NCI-H146 (cell line): ENCODE data around the gene NTN1.

Experiments used
- DNase-seq: peaks from one replicate; lab custom pipeline; 2025; lab: John Stamatoyannopoulos, UW

Gene NTN1

GRCh38 chr17:9218064-9218635 lies 196.8 kb downstream of the NTN1 start:
- no peak for DNase-seq

- no peak for DNase-seq
Observed at GRCh38 chr17:9218911-9219310, 197.6 kb downstream of the NTN1 start.

- no peak for DNase-seq
Observed at GRCh38 chr17:9219631-9220397, 198.5 kb downstream of the NTN1 start.

DNA sequence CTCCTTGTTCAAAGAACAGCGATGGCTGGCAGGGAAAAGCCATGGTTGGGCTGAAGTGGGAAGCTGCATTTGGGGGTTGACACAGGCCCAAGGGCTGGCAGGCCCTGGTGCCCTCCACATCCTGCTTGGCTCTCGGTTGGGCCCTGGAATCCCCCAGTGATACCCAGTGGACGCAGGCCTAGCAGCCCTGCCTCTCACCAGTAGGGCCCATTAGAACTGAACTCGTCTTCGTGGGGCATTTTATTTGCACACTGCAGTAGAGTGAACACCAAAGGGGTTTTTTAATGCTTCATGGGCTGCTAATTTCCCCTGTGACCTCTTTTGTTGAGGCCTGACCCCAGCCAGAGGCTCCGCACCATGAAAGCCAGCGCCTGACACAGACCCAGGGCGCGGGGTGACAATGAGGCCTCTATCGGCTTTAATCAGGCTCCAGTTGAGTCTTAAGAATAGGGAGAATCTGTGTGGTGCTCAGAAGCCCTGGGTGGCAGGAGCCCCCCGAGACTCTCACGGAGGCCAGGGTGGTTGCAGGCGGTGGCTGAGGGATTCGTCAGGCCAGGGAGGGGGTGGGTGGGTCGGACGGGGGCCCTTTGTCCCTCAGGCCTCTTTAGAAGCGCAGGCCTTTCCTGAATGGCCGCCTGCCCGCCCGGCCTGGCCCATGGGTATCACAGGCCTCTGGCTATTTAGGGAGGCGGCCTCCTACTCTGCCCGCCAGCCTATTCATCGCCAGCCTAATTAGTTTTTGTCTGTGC lies 199.3 kb downstream of the NTN1 start:
- DNase-seq: no peak

- DNase-seq: no peak
Observed at GRCh38 chr17:9221147-9221921, 200.0 kb downstream of the NTN1 start.

- DNase-seq: no peak
Observed at GRCh38 chr17:9221922-9222180, 200.5 kb downstream of the NTN1 start.

DNA sequence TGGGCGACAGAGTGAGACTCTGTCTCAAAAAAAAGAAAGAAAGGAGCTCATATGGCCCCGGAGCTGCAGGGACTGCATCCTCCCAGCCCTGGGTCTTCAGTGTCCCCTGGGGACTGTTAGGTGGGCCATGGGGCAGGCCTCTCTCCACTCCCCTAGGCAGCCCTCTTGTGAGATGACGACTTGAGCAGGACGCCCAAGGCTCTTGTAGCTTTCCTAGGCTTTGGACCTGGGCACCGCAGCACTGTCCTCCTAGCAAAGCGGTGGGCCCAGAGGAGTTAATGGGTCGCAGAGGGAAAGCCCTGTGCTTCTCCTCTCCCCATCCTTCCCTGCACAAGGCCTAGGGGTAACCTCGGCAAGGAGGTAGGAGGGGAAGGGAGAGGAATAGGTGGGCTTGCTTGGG lies 202.2 kb downstream of the NTN1 start:
- DNase-seq: no peak

GRCh38 chr17:9224485-9224884 lies 203.2 kb downstream of the NTN1 start:
- no peak for DNase-seq

DNA sequence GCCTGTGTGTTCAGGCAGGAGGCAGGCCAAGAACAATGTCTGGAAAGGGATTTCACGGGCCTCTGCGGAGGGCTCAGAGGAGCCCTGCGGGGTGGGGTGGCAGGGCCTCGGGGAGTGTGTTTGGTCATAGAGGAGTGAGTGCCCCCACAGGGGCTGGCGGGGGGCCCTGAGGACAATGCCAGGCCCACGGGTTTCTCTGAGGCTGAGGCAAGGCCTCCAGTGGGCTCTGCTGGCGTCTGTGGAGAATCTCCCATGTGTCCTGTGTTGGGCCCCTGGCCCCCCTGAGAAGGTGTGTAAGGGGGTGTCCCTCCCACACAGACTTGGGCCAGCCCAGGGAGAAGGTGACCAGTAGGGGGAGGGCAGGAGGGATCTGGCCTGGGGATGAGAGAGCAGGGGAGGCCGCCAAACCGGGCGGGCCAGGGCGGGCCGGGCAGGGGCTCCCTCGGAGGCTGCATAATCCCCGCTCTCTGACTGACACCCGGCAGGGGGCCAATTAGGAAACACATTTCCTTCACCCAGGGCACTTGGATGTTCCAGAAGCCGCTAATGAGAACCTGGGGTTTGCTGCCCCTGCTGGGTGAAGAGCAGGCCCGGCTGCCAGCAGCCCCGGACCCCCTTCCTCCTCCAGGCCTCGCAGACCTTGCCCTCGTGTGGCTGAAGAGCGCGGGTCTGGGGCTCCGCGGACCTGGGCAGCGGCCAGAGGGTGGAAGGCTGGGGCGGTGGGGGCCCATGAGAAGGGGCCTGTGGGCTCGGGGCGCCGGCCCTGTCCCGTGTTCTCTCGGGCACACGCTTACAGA lies 204.2 kb downstream of the NTN1 start:
- DNase-seq: no peak

DNA sequence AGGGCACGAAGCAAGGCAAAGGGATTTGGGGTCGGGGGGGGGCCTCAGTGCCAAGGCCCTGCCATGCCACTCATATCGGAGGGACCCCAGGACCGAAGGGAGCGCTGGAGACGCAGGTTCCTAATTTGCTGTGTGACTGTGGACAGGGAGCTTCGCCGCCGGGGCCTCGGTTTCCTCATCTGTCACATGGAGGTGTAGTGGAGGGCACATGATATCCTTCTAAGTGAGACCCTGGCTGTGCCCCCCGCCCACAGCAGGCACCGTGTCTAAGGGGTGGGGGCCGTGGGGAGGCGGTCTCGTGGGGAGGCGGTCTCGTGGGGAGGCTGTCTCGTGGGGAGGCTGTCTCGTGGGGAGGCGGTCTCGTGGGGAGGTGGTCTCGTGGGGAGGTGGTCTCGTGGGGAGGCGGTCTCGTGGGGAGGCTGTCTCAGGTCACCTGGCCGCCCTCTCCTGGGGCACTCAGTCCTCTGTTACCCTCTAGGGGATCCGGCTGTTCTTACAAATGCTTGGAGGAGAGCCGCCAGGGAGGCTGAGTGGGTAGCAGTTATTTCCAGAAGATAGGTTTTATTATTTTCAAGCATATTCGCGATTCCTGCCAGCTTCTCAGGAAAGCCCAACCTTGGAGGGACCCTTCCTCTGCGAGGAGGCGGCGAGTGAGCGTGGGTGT lies 205.0 kb downstream of the NTN1 start:
- no peak for DNase-seq

DNA sequence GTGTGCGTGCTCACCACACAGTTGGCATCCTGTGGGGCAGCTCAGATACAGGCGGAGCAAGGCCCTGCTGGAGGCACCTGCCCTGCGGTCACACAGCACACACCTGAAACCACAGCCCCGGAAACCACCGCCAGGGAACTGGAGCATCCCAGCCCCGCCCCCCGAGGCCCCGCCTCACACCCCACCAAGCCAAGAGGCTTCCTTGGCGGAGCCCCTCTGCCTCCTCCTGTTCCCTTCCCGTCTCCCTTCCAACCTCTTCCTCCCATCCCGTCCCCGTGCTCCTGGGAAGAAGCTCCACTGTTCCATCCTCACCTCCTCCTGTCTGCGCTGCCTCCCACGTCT lies 205.5 kb downstream of the NTN1 start:
- DNase-seq: no peak

- DNase-seq: no peak
Observed at GRCh38 chr17:9227819-9228407, 206.6 kb downstream of the NTN1 start.

DNA sequence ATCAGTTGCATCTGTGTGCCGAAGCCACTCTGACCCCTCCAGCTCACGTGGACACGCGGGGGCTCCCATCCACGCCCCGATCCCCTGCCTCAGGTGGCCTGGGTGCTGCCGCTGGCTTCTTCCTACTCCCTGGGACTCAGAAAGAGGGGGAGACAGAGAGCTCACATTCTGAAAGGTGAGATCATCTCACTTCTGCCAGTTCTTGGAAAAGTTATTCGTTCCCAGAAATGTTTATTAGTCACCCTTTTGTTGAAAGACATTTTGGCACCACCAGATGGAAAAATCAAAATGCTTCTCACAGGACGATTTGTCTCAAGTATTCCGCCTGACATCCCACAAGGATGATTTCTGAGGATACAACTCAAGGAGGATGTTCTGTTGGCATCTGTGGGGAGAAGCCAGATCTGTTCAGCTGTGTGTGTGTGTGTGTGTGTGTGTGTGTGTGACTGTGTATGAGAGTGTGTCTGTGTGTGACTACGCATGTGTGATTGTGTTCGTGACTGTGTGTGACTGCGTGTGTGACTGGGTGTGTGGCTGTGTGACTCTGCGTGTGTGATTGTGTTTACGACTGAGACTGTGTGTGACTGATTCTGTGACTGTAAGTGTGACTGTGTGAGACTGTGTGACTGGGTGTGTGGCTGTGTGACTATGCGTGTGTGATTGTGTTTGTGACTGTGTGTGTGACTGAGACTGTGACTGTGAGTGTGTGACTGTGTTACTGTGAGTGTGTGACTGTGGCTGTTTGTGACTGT lies 207.3 kb downstream of the NTN1 start:
- no peak for DNase-seq

GRCh38 chr17:9229160-9229825 lies 208.0 kb downstream of the NTN1 start:
- DNase-seq: no peak

- no peak for DNase-seq
Observed at GRCh38 chr17:9229826-9230201, 208.5 kb downstream of the NTN1 start.

GRCh38 chr17:9230346-9230745 lies 209.0 kb downstream of the NTN1 start:
- DNase-seq: no peak

GRCh38 chr17:9230861-9231260 lies 209.6 kb downstream of the NTN1 start:
- no peak for DNase-seq

DNA sequence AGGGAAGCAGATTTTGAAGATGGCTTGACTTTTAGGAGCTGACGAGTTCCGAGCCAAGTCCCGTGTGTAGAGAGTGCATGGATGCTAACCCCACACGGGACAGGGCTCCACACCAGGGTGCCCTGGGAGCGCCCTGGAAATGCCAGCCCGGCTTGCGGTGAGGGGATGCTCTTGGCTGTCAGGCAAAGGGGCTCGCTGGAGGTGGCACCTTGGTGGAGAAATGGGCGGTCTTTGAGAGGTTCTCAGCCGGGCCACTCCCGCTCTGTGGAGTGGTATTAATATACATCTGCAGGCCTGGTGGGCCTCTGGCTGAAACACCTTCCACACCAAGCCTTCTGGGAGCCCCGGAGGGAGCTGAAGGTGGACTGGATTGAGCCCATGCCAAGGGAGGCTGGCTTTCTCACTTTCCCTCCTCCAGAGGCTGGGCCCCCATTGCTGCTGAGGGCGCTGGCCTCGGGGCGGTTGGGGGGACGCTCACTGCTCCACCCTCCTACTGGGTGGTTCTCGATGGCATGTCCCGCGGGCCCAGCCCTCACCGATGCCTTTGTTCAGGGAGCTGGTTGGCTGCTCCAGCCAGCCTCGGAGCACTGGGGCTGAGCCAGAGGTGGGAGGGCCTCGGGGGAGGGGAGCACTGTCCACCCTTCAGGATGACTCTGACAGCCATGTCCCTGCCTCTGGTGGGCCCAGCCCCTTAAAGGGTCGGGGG lies 210.3 kb downstream of the NTN1 start:
- DNase-seq: no peak

GRCh38 chr17:9232155-9232475 lies 210.8 kb downstream of the NTN1 start:
- DNase-seq: no peak
